ENCODE measurements around the gene RAB9A.

DNA sequence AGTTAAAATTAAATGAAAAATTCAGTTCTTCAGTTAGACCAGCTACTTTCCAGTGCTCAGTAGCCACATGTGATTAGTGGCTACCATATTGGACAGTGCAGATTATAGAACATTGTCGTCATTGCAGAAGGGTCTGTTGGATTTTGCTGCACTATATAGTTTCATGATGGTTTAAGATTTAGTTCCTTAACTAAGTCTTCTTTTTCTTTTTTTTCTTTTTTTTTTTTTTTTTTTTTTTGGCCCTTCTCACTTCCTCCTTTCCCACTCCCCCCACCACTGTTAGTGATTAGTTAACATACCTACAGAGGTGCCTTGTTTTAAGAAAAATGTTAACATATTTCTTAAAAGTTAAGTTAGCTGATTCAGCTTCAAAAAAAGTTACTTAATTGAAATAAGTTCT lies 9.0 kb downstream of the RAB9A start:
- TF ChIP-seq EZH2 (IDR thresholded peaks at IDR 0.05; ENCODE audit: insufficient read depth, low read length): no peak
- TF ChIP-seq, protein P1, sequence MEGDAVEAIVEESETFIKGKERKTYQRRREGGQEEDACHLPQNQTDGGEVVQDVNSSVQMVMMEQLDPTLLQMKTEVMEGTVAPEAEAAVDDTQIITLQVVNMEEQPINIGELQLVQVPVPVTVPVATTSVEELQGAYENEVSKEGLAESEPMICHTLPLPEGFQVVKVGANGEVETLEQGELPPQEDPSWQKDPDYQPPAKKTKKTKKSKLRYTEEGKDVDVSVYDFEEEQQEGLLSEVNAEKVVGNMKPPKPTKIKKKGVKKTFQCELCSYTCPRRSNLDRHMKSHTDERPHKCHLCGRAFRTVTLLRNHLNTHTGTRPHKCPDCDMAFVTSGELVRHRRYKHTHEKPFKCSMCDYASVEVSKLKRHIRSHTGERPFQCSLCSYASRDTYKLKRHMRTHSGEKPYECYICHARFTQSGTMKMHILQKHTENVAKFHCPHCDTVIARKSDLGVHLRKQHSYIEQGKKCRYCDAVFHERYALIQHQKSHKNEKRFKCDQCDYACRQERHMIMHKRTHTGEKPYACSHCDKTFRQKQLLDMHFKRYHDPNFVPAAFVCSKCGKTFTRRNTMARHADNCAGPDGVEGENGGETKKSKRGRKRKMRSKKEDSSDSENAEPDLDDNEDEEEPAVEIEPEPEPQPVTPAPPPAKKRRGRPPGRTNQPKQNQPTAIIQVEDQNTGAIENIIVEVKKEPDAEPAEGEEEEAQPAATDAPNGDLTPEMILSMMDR (IDR thresholded peaks at IDR 0.05; ENCODE audit: insufficient read depth, low read depth, low read length): no peak
